ENCODE data around the gene SCGB1D1. TPM values are rescaled to one million over a fixed set of nuclear protein-coding genes. Genes with fewer than 3 reads are reported as not detected.
"Not testable (repeated sequence)": the region's sequence is repeated elsewhere in the genome, so short reads cannot be mapped to it uniquely, and the experiment has no call there.

SCGB1D1 gene
- total and polyA plus RNA-seq, 2 of the 8 experiments (the other 6 are each of a cell fraction or from before 2014, with no cell fraction given): not detected

DNA sequence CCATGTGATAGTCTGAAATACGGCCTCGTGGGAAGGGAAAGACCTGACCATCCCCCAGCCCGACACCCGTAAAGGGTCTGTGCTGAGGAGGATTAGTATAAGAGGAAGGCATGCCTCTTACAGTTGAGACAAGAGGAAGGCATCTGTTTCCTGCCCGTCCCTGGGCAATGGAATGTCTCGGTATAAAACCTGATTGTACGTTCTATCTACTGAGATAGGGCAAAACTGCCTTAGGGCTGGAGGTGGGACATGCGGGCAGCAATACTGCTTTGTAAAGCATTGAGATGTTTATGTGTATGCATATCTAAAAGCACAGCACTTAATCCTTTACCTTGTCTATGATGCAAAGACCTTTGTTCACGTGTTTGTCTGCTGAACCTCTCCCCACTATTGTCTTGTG is 5.0 kb downstream of the SCGB1D1 start:
- CTCF ChIA-PET (ENCODE audit: partially characterized antibody): interaction anchor here (1.1 kb wide), 1 partner anchor 116 kb away, joined by 3 read pairs; no protein-coding TSS in a partner anchor
- 36% methylated on average over 3 of the region's 9 CpGs; no CpG with 5 or more reads in 1 of the 2 experiments for WGBS, 2 experiments (ENCODE audit: extremely low coverage in 1 of 2, insufficient coverage in 1 of 2, insufficient read length in 1 of 2, insufficient replicate concordance in 2 of 2, low coverage in 1 of 2, low lambda C conversion rate in 2 of 2, missing lambda C conversion rate in 1 of 2)
- POLR2A ChIA-PET (ENCODE audit: partially characterized antibody): not testable (repeated sequence)

More for the DNA sequence above, 5.0 kb downstream of the SCGB1D1 start:
- H3K9ac ChIP-seq (replicated peaks in 1 of 4; ENCODE audit: extremely low read depth in 1 of 4, low read depth in 3 of 4, low read length in 3 of 4); FAIRE-seq; H3K56ac ChIP-seq (replicated peaks; ENCODE audit: insufficient read length, low read depth, low read length); H4K8ac ChIP-seq (ENCODE audit: extremely low read depth, insufficient read depth, low read length); H2AFZ ChIP-seq (ENCODE audit: low read length); H3K36me3 ChIP-seq (ENCODE audit: control insufficient read depth in 2 of 4, insufficient read depth in 4 of 4, low read length in 3 of 4); H2BK20ac ChIP-seq (ENCODE audit: low read length); H4K20me1 ChIP-seq (replicated peaks in 1 of 2; ENCODE audit: control insufficient read depth in 1 of 2, insufficient read depth in 2 of 2, low read length in 2 of 2); H2AK5ac ChIP-seq (ENCODE audit: low read depth, low read length); H2BK15ac ChIP-seq (ENCODE audit: low read length); H3K23me2 ChIP-seq (ENCODE audit: low read depth, low read length); H2BK12ac ChIP-seq (ENCODE audit: low read depth, low read length); H3K14ac ChIP-seq (ENCODE audit: insufficient read length); H3K9me3 ChIP-seq (ENCODE audit: insufficient read depth in 2 of 2, low read depth in 1 of 2, low read length in 1 of 2); H3K4me2 ChIP-seq (ENCODE audit: insufficient read depth in 1 of 2, low read depth in 2 of 2, low read length in 2 of 2); H4K91ac ChIP-seq (replicated peaks; ENCODE audit: insufficient read length, low read length); H3K79me1 ChIP-seq (ENCODE audit: low read depth, low read length); H2BK120ac ChIP-seq (replicated peaks; ENCODE audit: low read depth, low read length); H3K4me1 ChIP-seq (replicated peaks in 1 of 4; ENCODE audit: control insufficient read depth in 3 of 4, insufficient read depth in 4 of 4, low read length in 3 of 4); H3K18ac ChIP-seq (ENCODE audit: extremely low read depth, low read length); H3K4ac ChIP-seq (replicated peaks; ENCODE audit: insufficient read length, low read depth, low read length); H3K27me3 ChIP-seq (replicated peaks in 1 of 4; ENCODE audit: control insufficient read depth in 3 of 4, extremely low read depth in 1 of 4, insufficient read depth in 3 of 4, low read length in 3 of 4); H2BK5ac ChIP-seq (ENCODE audit: low read depth, low read length); DNase-seq (ENCODE audit: low read depth in 1 of 2, low spot score in 2 of 2); H3K4me3 ChIP-seq (ENCODE audit: extremely low read depth in 1 of 4, insufficient read depth in 2 of 4, low read depth in 3 of 4, low read length in 4 of 4); H4K5ac ChIP-seq (ENCODE audit: insufficient read length, low read depth, low read length); H3K79me2 ChIP-seq (ENCODE audit: control insufficient read depth in 1 of 2, insufficient read depth in 2 of 2, low read length in 2 of 2); H3K27ac ChIP-seq (ENCODE audit: low read depth, low read length); H3K23ac ChIP-seq (ENCODE audit: insufficient read length): not testable (repeated sequence)

All from H1 (cell line).